Dedifferentiated amniotic fluid mesenchymal stem cell (primary cell): ENCODE measurements around the gene TBC1D16.
"Not testable (repeated sequence)": the region's sequence is repeated elsewhere in the genome, so short reads cannot be mapped to it uniquely, and the experiment has no call there.

Experiments
- DNase-seq: peaks from one replicate; pipeline ENCODE4 v3.0.0-alpha.2; 2016; ENCODE audit errors: extremely low spot score

The TBC1D16 gene

GRCh38 chr17:80005360-80006338 is 30.0 kb downstream of the TBC1D16 start:
- DNase-seq, result no peak

- DNase-seq, result no peak
Measured at GRCh38 chr17:80003969-80004368, 31.7 kb downstream of the TBC1D16 start.

GRCh38 chr17:80002690-80003490 is 32.8 kb downstream of the TBC1D16 start:
- no peak for DNase-seq

GRCh38 chr17:80002070-80002641 is 33.5 kb downstream of the TBC1D16 start:
- DNase-seq, result no peak

GRCh38 chr17:80000981-80001775 is 34.5 kb downstream of the TBC1D16 start:
- no peak for DNase-seq

- DNase-seq, result no peak
Measured at GRCh38 chr17:80000136-80000535, 35.5 kb downstream of the TBC1D16 start.

- no peak for DNase-seq
Measured at GRCh38 chr17:79997011-79997660, 38.5 kb downstream of the TBC1D16 start.

GRCh38 chr17:79996291-79996690 is 39.4 kb downstream of the TBC1D16 start:
- DNase-seq, result no peak

- no peak for DNase-seq
Measured at GRCh38 chr17:79995696-79996095, 40.0 kb downstream of the TBC1D16 start.

- no peak for DNase-seq
Measured at GRCh38 chr17:79994602-79995001, 41.1 kb downstream of the TBC1D16 start.

GRCh38 chr17:79994228-79994569 is 41.5 kb downstream of the TBC1D16 start:
- DNase-seq, result not testable (repeated sequence)

GRCh38 chr17:79993390-79994227 is 42.1 kb downstream of the TBC1D16 start:
- peak; percentile 86 for DNase-seq

GRCh38 chr17:79992649-79993389 is 42.9 kb downstream of the TBC1D16 start:
- no peak for DNase-seq

- no peak for DNase-seq
Measured at GRCh38 chr17:79991924-79992648, 43.6 kb downstream of the TBC1D16 start.

- peak; percentile 68 for DNase-seq
Measured at GRCh38 chr17:79991140-79991923, 44.3 kb downstream of the TBC1D16 start.

GRCh38 chr17:79990704-79991103 is 45.0 kb downstream of the TBC1D16 start:
- no peak for DNase-seq

- DNase-seq, result no peak
Measured at GRCh38 chr17:79990051-79990592, 45.5 kb downstream of the TBC1D16 start.
